Activated CD4-positive, alpha-beta T cell treated with anti-CD3 and anti-CD28 coated beads, Interleukin-2, Interleukin-6, amounts not matched to agents 100 ng/mL and 50 ng/mL, durations not matched to agents 16 hours and 8 hours (primary cell): ENCODE measurements around the gene INHBC.
"Not testable (repeated sequence)": the region's sequence is repeated elsewhere in the genome, so short reads cannot be mapped to it uniquely, and the experiment has no call there.

Experiments
- DNase-seq: peaks from one replicate; pipeline ENCODE4 v3.0.0-alpha.2; 2020

INHBC gene

DNA sequence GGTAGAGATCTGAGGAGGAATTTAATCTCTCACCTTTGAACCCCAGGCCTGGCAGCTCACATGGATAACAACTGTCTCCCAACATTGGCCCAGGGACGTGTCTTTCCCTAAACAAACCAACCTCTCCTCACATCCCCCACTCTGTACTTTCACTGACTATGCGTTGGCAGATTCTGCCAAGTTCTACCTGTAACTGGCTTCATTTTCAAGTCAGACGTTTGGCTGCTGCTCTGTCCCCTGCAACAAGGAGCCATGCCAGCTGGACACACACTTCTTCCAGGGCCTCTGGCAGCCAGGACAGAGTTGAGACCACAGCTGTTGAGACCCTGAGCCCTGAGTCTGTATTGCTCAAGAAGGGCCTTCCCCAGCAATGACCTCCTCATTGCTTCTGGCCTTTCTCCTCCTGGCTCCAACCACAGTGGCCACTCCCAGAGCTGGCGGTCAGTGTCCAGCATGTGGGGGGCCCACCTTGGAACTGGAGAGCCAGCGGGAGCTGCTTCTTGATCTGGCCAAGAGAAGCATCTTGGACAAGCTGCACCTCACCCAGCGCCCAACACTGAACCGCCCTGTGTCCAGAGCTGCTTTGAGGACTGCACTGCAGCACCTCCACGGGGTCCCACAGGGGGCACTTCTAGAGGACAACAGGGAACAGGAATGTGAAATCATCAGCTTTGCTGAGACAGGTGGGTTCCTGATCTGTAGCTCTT is at the start of gene INHBC:
TSS of gene INHBC (plus strand) at position 268 of the 707 bp plus-strand sequence. CDS start at position 371, 103 bp downstream.
- no peak for DNase-seq

DNA sequence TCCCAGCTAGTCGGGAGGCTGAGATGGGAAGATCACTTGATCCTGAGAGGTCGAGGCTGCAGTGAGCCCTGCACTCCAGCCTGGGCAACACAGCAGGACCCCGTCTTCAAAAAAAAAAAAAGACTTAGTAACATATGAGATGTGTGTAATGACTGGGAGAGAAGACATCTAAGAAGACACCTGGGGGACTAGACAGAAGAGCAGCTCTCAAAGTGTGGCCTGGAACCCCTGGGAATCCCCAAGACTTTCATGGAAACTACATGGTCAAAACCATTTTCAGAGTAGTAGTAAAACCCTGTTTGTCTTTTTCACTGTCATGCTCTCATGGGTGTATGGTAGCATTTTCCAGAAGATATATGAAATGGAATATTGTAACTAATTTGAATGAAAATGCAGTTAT is 49.0 kb upstream of the INHBC start:
- DNase-seq: no peak

DNA sequence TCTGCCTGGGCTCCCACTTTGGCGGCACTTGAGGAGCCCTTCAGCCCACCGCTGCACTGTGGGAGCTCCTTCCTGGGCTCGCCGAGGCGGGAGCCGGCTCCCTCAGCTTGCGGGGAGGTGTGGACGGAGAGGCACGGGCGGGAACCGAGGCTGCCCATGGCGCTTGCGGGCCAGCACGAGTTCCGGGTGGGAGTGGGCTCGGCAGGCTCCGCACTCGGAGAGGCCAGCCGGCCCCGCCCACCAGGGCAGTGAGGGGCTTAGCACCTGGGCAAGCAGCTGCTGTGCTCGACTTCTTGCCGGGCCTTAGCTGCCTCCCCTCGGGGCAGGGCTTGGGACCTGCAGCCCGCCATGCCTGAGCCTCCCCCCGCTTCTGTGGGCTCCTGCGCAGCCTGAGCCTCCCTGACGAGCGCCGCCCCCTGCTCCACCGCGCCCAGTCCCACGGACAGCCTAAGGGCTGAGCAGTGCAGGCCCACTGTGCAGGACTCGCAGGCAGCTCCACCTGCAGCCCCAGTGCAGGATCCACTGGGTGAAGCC is 48.3 kb upstream of the INHBC start:
- no peak for DNase-seq

GRCh38 chr12:57388425-57388824 is 46.2 kb upstream of the INHBC start:
- DNase-seq: no peak

DNA sequence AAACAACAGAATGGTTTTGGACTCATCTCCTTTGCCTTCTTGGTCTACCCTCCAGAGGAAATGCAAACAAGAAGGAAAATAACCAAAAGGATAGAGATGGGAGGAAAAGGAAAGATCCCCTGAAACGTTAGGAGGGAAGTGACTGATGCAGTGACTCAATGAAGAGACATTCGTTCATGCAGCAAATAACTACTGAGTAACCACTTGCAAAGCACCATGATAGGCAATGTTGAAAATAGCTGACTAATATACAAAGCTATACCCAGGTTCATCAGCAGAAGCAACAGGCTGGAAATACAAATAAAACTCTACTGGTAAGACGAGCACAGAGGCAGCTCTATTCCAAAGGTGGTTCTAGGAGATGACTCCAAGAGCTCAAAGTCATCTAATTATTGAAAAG is 45.6 kb upstream of the INHBC start:
- no peak for DNase-seq

GRCh38 chr12:57390174-57390573 is 44.4 kb upstream of the INHBC start:
- DNase-seq: no peak

GRCh38 chr12:57395121-57395520 is 39.5 kb upstream of the INHBC start:
- DNase-seq: no peak

GRCh38 chr12:57397441-57397840 is 37.1 kb upstream of the INHBC start:
- no peak for DNase-seq

- DNase-seq: not testable (repeated sequence)
Observed at GRCh38 chr12:57399718-57400463, 34.7 kb upstream of the INHBC start.

DNA sequence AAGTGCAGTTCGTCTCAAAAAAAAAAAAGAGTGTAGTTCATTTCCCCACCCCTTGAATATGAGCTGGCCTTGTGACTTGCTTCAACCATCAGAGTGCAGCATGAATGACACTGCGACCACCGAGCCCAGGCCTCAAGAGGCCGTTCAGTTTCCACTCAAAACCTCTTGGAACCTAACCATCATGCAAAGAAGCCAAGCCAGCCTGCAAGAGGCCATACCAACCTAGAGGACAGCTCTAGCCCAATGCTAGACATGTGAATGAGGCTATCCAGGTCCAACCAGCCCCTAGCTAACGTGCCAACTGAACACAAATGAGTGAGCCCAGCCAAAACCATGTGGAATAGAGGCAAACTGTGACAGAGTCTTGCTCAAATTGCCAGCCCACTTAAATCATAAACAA is 33.4 kb upstream of the INHBC start:
- DNase-seq: no peak

GRCh38 chr12:57402156-57402555 is 32.4 kb upstream of the INHBC start:
- not testable (repeated sequence) for DNase-seq

DNA sequence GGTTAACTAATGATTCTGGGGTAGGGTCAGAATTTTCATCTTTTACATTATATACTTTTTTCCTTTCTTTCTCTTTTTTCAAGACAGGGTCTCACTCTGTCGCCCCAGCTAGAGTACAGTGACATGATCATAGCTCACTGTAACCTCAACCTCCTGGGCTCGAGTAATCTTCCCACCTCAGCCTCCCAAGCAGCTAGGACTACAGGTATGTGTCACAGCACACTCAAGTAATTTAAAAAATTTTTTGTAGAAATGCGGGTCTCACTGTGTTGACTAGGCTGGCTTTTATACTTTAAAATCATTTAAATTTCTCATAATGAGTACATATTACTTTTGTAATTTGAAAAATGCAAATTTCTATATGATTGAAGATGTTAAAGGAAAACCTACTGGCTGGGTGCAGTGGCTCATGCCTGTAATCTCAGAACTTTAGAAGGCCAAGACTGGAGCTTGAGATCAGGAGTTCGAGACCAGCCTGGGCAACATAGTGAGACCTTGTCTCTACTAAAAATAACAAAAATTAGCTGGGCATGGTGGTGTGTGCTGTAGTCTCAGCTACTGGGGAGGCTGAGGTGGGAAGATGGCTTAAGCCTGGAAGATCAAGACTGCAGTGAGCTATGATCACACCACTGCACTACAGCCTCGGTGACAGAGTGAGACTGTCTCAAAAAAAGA is 29.5 kb upstream of the INHBC start:
- peak; percentile 22 for DNase-seq

- no peak for DNase-seq
Observed at GRCh38 chr12:57410534-57410933, 24.1 kb upstream of the INHBC start.

GRCh38 chr12:57414160-57414559 is 20.4 kb upstream of the INHBC start:
- DNase-seq: not testable (repeated sequence)

GRCh38 chr12:57415088-57415487 is 19.5 kb upstream of the INHBC start:
- DNase-seq: no peak

DNA sequence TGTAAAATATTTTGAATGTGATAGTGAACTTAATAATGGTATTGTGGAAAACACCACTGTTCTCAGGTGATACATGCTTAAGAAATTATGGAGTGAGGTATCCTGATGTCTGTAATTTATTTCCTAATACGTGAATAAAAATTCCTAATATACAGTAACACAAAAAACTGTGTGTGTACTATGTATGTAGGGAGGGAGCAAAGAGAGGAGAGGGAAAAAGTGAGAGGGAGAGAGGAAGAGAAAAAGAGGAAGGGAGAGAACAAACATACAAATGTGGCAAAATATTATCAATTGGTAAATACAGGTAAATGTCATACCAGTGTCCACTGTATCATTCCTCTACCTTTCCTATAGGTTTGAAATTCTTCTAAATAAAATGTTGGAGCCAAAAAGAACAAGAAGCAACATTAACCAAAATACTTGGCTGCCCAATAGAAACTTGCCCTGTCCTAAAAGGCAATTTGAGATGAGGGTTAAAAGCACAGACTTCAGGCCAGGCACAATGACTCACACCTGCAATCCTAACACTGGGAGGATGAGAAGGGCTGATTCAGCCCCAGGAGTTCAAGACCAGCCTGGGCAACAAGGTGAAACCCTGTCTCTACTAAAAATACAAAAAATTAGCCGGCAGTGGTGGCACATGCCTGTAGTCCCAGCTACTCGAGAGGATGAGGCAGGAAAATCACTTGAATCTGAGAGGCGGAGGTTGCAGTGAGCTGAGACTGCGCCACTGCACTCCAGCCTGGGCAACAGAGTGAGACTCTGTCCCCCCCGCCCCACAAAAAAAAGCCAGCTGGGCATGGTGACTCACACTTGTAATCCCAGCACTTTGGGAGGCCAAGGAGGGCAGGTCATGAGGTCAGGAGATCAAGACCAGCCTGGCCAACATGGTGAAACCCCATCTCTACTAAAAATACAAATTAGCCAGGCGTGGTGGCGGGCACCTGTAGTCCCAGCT is 18.3 kb upstream of the INHBC start:
- DNase-seq: no peak

DNA sequence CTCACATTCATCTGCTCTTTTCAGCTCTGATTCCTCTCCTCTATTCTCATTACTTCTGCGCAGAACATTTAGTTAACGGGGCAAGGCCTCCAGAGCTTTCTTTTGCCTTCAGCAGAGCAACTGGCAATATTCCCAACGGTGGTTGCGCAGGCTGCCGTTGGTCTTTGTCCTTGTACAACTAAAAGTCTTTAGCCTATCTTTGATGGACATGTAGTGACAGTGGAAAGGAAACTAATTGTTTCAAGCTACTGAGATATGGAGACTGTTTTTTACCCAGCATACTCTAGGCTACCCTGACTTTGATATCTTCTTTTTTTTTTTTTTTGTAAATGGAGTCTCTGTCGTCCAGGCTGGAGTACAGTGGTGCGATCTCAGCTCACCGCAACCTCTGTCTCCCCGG is 16.3 kb upstream of the INHBC start:
- no peak for DNase-seq

- no peak for DNase-seq
Observed at GRCh38 chr12:57419495-57419894, 15.1 kb upstream of the INHBC start.

DNA sequence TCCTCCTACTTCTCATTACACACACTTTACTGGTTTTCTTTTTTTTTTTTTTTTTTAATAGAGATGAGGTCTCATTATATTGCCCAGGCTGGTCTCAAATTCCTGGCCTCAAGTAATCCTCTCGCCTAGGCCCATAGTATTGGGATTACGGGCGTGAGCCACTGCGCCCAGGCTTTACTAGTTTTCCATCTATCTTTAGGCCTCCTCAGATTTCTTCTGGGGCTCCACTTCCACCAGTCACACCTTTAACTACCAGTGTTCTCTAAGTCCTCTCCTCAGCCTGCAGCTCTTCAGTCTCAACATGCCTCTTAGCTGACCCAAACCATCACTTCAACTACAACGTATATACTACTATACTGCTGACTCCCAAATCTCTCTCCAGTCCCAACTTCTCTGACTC is 14.1 kb upstream of the INHBC start:
- no peak for DNase-seq

GRCh38 chr12:57426948-57427347 is 7.6 kb upstream of the INHBC start:
- DNase-seq: not testable (repeated sequence)

DNA sequence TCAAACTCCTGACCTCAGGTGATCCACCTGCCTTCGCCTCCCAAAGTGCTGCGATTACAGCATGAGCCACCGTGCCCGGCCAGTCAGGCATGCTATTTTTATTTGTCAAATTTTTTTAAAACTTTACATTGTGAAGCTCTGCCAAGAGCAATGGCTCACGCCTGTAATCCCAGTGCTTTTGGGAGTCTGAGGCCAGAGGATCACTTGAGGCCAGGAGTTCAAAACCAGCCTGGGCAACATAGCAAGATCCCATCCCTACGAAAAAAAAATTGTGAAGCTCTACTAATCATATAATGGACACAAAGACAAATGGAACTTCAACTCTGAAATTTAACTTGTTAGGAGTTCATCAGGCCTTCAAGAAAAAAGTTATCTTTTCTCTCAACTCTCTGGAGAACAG is 5.6 kb upstream of the INHBC start:
- no peak for DNase-seq

- DNase-seq: no peak
Observed at GRCh38 chr12:57429473-57430111, 5.0 kb upstream of the INHBC start.
